A549 (cell line): Measurements from ENCODE around the gene INPP5A.

Experiments used
- EHF ChIP-seq: fragments of 250-450 bp; sonication (Bioruptor Pico); IDR thresholded peaks from 2 replicates; pipeline ENCODE4 v1.5.0; 2020; ENCODE audit warnings: mild to moderate bottlenecking
- POLR2A ChIP-seq: IDR thresholded peaks from 2 replicates; pipeline ENCODE4 v1.6.1; 2012; ENCODE audit warnings: mild to moderate bottlenecking, low read length
- RAD21 ChIP-seq, 2 experiments: fragments of >200 bp in 1 of 2; sonication (Bioruptor Twin) in 1 of 2; formaldehyde crosslinking in 1 of 2; IDR thresholded peaks in 1 of 2; conservative IDR thresholded peaks in 1 of 2; 2 replicates in 1 of 2; 3 replicates in 1 of 2; pipeline ENCODE4 v1.6.1; 2012 to 2018; ENCODE audit warnings: inconsistent platforms in 1 of 2
- RCOR1 ChIP-seq: fragments of 150-350 bp; IDR thresholded peaks from 2 replicates; pipeline ENCODE4 v1.6.1; 2014; ENCODE audit warnings: antibody characterized with exemption, low read length, low read depth
- TF ChIP-seq, protein P1 (sequence below): fragments of >200 bp; sonication (Bioruptor Twin); formaldehyde crosslinking; IDR thresholded peaks from 3 replicates; pipeline ENCODE4 v1.5.1; 2016

GRCh38 chr10:132684164-132684891 lies 146.7 kb downstream of the INPP5A start:
- TF ChIP-seq RAD21 (conservative IDR thresholded peaks at IDR 0.05 in 1 of 2, IDR thresholded peaks at IDR 0.05 in 1 of 2) (no peak), EHF (CRISPR knock-in tag) (no peak), POLR2A (no peak), RCOR1 (no peak)
- TF ChIP-seq, protein P1, sequence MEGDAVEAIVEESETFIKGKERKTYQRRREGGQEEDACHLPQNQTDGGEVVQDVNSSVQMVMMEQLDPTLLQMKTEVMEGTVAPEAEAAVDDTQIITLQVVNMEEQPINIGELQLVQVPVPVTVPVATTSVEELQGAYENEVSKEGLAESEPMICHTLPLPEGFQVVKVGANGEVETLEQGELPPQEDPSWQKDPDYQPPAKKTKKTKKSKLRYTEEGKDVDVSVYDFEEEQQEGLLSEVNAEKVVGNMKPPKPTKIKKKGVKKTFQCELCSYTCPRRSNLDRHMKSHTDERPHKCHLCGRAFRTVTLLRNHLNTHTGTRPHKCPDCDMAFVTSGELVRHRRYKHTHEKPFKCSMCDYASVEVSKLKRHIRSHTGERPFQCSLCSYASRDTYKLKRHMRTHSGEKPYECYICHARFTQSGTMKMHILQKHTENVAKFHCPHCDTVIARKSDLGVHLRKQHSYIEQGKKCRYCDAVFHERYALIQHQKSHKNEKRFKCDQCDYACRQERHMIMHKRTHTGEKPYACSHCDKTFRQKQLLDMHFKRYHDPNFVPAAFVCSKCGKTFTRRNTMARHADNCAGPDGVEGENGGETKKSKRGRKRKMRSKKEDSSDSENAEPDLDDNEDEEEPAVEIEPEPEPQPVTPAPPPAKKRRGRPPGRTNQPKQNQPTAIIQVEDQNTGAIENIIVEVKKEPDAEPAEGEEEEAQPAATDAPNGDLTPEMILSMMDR: no peak
